SKM-1 treated with dmso at 0.1 percent for 144 hours (cell line): ENCODE results near the gene METTL24.

Experiments used
- DNase-seq: peaks from one replicate; lab custom pipeline; 2025; ENCODE audit not compliant: unreplicated experiment; lab: John Stamatoyannopoulos, UW

The METTL24 gene, protein sequence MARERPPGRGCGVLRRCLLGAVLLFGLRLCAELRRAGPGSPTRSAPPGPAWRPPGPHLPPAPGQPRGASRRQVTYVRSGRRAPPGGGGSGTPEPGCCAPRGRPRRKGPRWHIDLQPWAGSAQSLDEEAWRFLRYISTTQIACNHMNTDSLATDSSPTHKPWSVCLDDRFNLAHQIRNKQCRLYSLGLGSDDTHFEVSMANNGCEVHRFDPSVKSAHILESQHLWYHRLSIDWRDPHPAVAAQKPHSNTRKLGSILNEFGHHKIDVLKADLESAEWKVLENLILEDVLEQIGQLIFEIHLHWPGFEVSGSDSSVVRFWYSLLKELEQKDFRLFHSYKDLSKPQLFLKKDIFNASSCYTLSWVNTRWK

DNA sequence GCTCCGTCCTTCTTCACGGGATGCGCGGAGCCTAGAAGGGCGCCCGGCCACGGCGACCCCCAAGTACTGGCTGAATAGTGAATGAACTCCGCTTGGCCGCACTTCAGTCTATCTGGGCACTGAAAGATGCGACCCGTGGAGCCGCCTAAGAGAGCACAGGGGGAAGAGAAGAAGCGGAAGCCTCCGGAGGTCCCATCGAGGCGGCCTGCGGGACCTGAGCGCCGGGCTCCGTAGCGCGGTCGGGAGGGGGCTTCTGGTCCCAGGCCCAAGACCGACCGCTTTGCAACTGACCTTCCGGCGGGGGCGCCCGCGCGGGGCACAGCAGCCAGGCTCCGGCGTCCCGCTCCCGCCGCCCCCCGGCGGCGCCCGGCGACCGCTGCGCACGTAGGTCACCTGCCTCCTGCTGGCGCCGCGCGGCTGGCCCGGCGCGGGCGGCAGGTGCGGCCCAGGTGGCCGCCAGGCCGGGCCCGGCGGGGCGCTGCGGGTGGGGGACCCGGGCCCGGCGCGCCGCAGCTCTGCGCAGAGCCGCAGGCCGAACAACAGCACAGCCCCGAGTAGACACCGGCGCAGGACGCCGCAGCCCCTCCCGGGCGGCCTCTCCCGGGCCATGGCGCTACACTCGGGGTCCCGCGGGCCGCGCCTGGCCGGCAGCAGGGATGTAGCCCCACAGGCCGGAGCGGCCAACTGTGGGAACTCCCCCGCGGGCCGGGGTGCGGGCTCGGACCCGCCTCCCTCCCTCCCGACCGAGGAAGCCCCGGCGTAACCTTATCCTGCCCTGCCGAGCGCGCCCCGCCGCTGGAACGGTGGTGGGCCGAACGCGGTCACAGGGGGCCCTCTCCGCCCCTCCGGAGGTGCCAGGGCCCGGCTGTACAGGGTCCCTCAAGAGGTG lies at the start of gene METTL24:
TSS of gene METTL24 (minus strand) at position 686 of the 889 bp plus-strand sequence. CDS start at position 609, 77 bp downstream.
- DNase-seq: no peak

DNA sequence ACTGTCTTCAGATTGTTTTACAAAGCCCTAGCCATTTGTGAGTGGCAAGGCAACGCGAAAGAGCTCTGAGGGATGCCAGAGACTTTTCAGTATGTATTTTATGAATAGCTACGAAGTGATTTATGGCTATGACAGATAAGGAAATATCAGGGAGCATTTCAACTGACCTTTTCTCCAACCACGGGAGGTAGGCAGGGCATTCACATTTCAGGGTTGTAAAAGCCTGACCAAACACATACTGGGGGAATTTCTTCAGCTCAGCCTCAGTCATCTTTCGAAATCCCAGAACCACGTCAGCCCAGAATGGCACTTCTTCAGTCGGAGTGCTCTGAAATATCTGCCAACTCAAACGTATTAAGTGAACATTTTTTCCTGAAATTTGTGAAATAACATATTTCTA lies 46.5 kb upstream of the METTL24 start:
- DNase-seq: no peak

DNA sequence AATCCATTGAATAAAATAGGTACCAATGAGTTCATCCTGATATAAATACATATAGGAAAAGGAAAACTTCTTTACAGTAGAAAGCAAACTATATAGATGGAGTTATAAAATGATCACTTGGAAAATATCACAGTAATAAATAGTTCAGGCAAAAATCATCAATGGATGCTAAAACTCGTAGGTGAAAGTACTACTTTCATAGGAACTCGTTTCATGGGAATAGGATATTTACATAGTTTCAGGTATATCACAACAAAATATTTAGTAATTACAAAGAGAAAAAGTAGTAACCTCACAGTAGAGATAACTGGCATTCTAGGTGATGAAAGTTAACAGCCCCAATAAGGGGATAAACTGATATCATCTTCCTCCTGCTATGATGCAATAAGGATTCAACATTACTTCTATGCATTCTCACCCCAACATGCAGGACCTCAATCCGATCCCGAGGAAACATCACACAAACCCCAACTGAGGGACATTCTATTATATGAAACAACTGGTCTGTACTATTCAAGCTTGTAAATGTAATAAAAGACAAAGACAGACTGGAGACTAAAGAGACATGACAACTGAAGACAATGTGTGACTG lies 43.5 kb upstream of the METTL24 start:
- DNase-seq: no peak

DNA sequence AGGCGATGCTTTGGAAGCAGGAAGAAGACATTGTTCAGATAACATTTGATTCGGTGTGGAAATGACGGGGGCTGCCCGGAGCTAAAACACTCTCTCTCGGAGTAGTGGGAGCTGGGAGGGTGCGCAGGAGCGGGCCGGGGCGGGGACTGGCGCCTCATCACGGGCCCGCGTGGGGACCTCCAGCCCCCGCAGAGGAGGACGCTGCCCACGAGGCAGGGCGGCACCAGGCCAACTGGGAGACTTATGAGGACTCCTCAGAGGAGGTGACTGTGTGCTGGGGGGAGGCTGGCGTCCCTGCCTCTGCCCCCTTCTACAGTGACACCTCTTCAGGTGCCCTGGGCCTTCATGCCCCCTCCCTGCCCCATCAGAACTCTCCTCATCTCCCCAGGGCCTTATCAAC lies 42.1 kb upstream of the METTL24 start:
- DNase-seq: no peak

DNA sequence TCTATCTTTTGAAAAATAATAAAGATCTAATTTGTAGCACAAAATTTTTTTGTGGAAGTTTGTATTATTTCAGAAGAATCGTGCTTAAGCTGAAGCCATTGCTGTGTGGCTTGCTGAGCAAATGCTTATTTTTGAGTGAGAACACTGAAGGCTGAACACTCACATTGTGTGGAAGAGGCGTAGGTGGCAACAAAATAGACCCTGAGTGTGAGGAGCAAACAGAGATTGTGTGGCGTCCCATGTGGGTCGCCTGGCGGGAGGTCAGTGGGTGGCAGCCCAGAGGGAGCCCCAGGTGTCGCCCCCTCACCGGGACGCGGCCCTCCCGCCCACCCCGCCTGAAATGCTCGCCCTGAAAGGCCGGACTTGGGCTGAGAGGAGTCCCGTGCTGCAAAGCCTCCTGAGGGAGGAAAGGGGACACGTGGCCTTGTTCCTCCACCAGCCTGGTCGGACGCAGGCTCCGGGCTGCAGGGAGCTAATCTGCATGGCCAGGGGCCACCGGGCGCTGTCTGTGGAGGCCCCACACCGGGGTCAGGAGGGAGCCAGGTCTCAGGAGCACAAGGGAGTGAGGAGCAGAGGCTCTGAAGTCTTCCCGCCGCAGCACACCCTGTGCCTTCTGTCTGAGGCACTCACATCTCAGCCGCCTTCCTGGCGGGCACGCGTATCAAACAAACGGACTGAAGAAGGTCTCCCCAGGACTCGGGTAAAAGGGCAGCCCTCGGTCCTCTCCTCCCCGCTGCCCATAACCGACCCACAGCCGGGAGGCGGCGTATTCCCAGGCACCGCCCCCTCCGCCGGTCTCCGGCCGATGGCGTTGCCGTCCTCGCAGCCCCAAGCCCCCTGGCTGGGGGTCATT lies 41.3 kb upstream of the METTL24 start:
- no peak for DNase-seq

DNA sequence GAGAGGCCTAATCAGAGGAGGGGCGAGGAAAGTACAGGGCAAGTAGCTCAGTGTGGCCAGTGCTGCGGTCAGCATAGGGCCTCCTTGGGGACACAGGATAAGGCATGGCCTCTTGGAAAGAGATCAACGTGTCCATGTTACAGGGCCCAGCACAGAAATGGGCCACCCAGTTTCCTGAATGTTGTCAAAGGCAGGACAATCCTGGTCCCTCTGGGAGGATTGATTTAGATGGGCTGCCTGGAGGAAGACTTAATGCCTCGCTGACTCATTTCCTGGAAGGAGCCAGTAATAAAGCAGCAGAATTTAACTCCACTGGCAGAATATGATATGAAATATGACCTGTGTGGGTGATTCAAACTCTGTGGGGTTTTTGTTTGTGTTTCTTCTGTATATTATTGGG lies 40.6 kb upstream of the METTL24 start:
- DNase-seq: no peak

DNA sequence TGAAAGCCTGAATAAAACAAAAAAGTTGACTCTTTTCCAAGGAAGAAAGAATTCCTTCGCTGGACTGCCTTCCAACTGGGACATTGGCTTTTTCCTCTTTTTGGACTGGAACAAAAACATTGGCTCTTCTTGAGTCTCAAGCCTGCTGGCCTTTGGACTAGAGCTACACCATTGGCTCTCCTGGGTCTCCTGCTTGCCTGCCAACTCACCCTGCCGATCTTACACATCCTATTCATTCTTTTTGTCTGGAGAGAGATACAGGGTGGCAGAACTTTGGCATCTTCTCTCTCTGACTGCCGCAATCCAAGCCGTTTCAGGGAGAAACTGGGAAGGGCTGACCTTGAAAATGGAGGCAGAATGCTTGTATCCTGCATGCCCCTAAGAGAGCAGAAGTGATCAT lies 37.1 kb upstream of the METTL24 start:
- no peak for DNase-seq

DNA sequence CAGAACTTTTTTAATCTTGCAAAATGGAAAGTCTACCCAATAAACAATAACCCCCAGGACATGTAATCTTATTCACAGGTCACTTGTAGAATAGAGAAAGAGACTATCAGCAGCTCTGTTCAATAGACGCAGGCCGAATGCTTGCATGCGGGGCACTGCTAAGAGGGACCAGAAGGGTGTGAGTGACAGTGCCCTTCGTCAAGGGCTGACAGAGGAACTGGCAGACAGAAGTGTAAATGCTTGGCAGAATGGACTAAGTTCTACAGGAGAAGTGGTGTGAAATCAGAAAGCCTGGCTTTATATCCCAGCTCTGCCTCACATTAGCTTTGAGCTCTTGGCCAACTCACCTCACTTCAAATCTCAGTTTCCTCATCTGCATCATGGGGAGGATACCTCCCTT lies 36.3 kb upstream of the METTL24 start:
- no peak for DNase-seq

DNA sequence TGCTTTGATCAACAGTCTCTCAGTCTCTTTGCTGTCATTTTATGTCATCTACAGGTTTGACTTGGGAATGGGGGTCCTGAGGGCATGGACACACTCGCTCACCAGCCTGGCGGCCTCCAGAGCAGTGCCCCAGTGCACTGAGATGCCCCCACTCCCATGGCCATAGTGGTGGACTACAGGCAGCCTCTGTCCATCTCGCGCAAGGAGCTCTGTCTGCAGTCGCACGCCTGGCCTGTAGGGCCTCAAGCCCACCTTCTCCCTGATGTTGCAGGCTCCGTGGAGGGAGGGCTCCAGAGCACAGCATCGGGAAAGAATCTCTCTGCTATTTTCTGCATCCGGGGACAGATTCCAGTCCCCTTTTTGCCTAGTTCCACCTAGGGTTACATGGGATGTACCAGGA lies 34.6 kb upstream of the METTL24 start:
- DNase-seq: no peak

DNA sequence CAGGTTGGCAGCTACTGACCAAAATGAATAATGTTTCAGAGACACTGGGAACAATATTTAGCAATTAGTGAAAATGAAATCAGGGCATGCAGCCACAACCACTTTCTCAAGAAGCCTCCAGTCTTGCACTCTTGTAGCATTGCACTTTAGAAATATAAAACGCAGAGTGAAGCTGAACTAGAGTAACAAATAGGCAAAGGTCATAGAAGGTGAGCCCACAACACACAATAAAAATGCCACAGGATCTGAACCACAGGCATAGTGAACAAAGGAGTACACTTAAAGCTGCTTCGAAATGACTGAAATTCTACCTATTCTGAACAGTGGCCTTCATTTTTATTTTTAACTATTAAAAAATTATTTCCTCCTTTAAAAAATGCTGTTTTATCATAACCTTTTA lies 32.3 kb upstream of the METTL24 start:
- DNase-seq: no peak

DNA sequence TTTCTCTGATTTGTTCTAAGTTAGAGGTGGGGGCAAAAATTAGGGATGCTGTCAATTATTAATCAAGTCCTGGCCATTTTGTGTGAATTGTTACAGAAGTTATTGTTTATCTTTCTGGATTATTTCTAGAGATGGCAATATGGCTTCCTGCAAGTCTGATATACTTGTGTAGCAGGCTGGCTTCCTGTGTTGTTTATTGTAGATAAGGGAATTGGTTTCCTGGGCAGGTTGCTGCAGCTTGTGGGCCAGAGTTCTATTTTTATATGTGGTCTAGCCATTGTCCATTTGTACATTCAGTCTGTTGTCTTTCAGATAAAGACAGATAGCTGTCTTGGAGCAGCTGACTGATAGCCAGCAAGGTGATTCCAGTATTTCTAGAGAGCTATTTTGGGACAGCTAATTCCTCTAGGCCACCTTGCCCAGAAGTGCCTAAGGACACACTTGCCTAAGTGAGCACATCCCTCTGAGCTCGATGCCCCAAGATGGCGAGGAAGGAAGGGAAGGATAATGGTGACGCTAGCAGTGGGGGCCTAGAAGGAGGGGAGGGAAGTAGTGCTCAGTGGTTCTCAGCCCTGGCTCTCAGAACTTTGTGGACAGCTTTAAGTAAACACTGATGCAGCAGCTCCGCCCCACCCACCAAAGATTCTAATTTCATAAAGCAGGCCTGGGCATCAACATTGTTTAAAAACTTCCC lies 31.7 kb upstream of the METTL24 start:
- no peak for DNase-seq

DNA sequence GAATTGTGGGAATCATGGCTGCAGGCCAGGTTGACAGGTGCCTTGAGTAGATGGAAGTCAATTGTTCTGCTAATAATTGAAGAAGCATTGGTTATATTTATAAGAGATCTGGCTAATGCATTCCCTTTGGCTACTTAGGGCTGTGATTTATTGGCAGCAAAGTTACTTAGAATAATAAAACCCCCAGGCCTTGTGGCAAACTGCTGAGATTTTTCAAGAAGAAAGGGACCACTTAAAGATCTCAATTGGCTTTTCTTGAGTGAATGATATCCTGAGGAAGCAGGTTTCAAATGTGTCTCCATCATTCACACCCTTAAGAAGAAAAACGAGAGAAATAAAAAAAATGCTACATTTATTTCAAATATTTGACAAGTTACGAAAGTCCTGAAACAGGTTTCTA lies 29.8 kb upstream of the METTL24 start:
- no peak for DNase-seq

DNA sequence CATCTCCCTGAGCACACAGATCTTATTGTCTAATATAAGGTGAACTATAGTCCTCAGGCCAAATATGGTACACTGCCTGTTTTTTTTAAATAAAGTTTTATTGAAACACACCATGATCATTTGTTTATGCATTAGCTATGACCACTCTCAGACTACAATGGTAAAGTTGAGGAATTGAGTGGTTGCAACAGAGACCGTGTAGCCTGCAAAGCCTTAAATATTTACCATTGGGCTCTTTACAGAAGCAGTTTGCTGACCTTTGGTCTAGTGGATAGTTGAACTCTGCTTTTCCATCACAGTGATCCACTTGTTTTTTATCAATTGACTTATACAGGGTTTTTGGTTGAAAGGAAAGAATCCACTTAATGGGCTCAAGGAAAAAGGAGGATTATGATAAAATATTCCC lies 27.3 kb upstream of the METTL24 start:
- no peak for DNase-seq

DNA sequence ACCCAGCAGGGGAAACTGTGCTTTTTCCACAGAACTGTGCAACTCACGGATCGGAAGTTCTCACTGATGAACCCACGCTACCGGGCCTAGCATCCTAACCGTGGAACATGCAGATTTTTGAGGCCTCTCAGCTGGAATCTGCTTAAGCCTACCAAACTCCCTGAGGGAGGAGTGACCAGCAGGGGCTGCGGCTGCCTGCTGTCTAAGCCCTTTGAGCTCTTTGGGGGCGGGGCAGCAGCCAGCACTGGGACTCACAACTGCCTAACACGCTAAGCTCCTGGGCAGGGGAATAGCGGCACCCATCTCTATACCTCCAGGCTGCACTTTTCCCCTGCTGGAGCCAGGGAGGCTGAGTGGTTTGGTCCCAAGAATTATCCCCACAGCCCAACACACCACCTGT lies 20.4 kb upstream of the METTL24 start:
- no peak for DNase-seq

DNA sequence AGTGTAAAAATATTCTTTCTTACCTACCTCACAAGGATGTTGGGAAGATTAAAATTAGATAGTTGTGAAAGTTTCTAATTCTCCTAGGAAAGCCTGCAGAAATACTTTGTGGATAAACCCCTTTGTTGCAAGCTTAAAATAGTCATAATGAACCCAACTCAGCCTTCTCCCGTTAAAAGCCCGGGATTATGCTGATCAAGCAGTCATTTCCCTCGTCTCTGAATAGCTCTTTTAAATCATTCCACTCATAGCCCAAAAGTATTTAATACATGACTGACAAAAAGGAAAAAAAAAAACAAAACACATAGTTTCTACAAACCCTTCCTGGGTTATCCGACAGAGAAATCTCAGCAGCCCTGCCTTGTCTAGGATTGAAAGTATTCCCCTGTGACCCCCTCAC lies 10.9 kb upstream of the METTL24 start:
- no peak for DNase-seq

DNA sequence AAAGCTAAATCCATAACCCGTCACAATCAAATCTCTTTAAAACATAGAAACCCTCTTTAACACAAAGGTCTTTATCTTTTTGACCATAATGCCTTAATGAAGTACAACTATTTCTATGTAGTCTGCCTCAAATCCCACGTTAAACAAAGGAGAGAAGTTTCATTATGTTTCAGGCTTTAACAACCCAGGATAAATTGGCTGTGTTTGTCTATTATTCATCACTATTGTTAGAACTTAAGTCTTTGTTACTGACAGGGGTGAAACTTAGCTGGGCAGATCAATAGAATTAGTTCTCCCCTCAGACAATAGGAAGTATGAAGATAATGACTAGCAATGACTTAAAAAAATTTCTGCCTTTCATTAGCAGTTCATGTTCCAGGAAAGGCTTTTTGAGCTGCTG lies 10.1 kb upstream of the METTL24 start:
- DNase-seq: no peak

DNA sequence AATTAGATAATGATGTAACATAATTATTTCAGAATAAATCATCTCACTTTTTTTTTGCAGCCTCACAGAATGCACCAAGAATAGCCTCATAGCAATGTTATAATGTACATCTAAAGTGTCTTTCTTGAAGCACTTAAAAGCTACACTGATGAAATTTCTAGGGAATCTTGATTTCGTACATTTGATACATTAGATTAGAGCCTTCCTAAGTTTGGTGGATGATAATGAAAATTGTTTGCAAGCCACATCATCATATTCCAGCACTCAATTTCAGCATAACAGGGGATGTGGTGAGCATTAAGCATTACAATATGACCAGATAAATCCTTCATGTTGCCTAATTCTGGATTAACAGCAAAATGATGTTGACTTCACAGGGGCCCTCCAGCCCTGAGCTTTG lies 9.7 kb upstream of the METTL24 start:
- DNase-seq: no peak

DNA sequence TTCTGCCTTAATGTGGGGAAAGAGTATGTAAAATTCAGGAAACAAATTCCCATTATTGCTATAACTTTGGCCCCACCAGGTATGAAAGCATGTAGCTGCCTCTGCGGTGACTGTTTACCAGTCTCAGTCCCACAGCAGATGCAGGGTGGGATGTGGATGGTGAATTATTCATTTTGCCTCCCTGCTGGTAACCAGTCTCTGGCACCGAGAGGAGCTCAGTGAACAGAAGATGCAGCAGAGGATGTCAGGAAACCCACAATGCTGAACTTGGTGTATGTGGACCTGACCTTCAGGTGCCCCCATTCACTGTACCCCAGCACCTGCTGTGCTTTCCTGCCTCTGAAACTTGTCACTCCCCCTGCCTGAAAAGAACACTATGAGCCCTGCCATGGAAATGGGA lies 8.8 kb upstream of the METTL24 start:
- no peak for DNase-seq

DNA sequence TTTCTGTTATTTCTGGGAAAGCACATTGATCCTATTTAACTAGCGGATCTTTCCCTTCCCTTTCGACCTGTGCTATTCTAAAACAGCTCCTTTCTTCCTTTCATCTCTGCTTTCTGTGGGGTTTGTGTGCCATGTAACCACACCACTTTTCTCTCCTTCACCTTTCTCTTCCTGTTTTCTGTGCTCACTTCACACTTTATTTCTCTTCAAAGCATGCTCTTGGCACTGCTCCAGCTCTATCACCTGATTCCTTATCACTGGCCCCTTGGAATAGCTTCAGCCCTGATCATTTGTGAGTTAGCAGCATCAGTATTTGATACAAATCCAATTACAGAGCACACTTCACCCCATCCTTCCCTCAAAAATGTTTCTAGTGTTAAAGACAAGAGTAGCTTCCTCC lies 8.1 kb upstream of the METTL24 start:
- DNase-seq: no peak

DNA sequence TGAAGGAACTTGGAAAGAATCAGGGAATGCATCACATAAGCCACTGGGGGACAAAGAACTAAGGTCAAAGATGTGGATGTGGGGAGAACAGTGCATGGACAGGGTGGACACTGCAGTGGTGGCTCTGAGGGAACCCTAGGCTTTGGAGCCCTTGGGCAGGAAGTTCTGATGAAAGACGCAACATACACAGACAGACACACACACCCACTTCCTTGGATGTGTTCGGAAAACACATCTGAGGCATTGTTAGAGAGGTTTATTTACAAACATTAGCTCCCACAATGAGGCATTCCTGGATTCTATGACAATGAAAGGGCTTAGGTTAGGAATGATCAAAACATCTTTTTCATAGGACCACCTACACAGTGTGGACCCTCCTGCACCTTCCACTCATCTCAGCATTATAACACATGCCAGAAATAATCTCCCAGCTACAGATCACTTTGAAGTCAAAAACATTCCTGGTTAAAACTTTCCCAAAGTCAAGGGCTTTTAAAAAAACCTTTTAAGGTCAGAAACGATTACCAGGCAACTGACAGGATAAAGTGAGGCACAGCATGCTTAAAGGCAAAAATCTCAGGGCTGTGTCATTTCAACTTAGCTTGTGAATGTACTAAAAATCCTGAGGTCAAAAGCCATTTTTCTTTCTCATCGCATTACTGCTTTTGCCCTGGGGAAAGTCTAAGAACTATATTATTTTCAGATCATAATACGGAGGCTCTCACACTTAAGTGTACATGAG lies 6.4 kb upstream of the METTL24 start:
- DNase-seq: no peak
